K562 (cell line): Measurements from ENCODE around the gene DLX4. TPM values are rescaled to one million over a fixed set of nuclear protein-coding genes. Genes with fewer than 3 reads are reported as not detected.

Experiments used
- ATAC-seq: fragments of 200-7000 bp; cut with Tn5 transposase; 3 replicates; pipeline ENCODE4 v1.9.1; 2020; ENCODE audit warnings: moderate library complexity
- BruUV-seq: library from RNA; stranded (reverse); fragments of 400-500 nt; replicated peaks from 2 replicates; lab custom pipeline; 2021; lab: Mats Ljungman, UMichigan
- CTCF ChIA-PET: fragments of 300-600 bp; formaldehyde crosslinking; extraction: SDS; loops from one replicate; lab custom pipeline; 2021; ENCODE audit warnings: low intra/inter-chr PET ratio; lab: Yijun Ruan, JAX
- POLR2A ChIA-PET: fragments of 300-600, 350-650 bp; sonication (Branson Sonifier 250); formaldehyde crosslinking; extraction: SDS; loops from one replicate; lab custom pipeline; 2021; ENCODE audit warnings: antibody characterized with exemption, inconsistent platforms; lab: Yijun Ruan, JAX
- DNase-seq, 4 experiments: peaks; one replicate each; pipeline versions ENCODE4 v3.0.0 to v3.0.0-alpha.2; 2011 to 2018; ENCODE audit warnings: low spot score in 3 of 4, mixed read lengths in 3 of 4; ENCODE audit errors: extremely low read depth in 1 of 4
- FAIRE-seq: peaks from 2 replicates; lab custom pipeline; 2011; peaks lifted over from hg19 to GRCh38; lab: Jason Lieb, UNC
- H2AFZ ChIP-seq: 2 replicates; pipeline ENCODE4 v1.6.0; 2011; ENCODE audit warnings: low read depth, low read length, control low read depth, inconsistent platforms
- H3K27ac ChIP-seq: fragments of 200-600 bp; 3 replicates; pipeline ENCODE4 v1.8.0; 2011; ENCODE audit warnings: low read depth, mild to moderate bottlenecking, control low read depth, inconsistent platforms, low read length, moderate library complexity, mixed read lengths; ENCODE audit errors: extremely low read depth
- H3K27me3 ChIP-seq, 2 experiments: fragments of 300-600 bp in 1 of 2; 2 replicates in 1 of 2; 3 replicates in 1 of 2; pipeline versions ENCODE4 v1.6.0 to v1.8.0; 2011; ENCODE audit warnings: inconsistent platforms in 2 of 2, low read length in 2 of 2, mild to moderate bottlenecking in 1 of 2, mixed read lengths in 1 of 2, moderate library complexity in 1 of 2; ENCODE audit not compliant: control insufficient read depth in 2 of 2, insufficient read depth in 2 of 2
- H3K36me3 ChIP-seq: fragments of 300-600 bp; 3 replicates; pipeline ENCODE4 v1.8.0; 2011; ENCODE audit warnings: mild to moderate bottlenecking, low read length, inconsistent platforms; ENCODE audit not compliant: control insufficient read depth, insufficient read depth
- H3K4me1 ChIP-seq, 2 experiments: fragments of 200-600 bp in 1 of 2; replicated peaks in 1 of 2; 2 replicates in 1 of 2; 3 replicates in 1 of 2; pipeline versions ENCODE4 v1.5.1 to v1.8.0; 2011; ENCODE audit warnings: inconsistent platforms in 2 of 2, low read length in 2 of 2, mild to moderate bottlenecking in 1 of 2, mixed read lengths in 1 of 2, moderate library complexity in 1 of 2; ENCODE audit not compliant: control insufficient read depth in 2 of 2, insufficient read depth in 2 of 2
- H3K4me2 ChIP-seq: 2 replicates; pipeline ENCODE4 v1.6.1; 2011; ENCODE audit warnings: low read length, control low read depth, inconsistent platforms, mixed read lengths; ENCODE audit not compliant: insufficient read depth
- H3K4me3 ChIP-seq: fragments of 200-600 bp; sonication (generic), shearing (Covaris generic); 2 replicates; pipeline ENCODE4 v1.5.1; 2016; ENCODE audit warnings: control low read depth, inconsistent platforms
- H3K79me2 ChIP-seq: fragments of 200-600 bp; 3 replicates; pipeline ENCODE4 v1.8.0; 2011; ENCODE audit warnings: low read length, inconsistent platforms; ENCODE audit not compliant: control insufficient read depth, insufficient read depth
- H3K9ac ChIP-seq, 2 experiments: 2 replicates each; pipeline versions ENCODE4 v1.6.0 to v1.6.1; 2011; ENCODE audit warnings: low read depth in 2 of 2, low read length in 2 of 2, control low read depth in 1 of 2, inconsistent platforms in 1 of 2, mild to moderate bottlenecking in 1 of 2, mixed read lengths in 1 of 2; ENCODE audit not compliant: insufficient read depth in 1 of 2
- H3K9me1 ChIP-seq: one replicate; pipeline ENCODE4 v1.6.0; 2011; ENCODE audit warnings: inconsistent platforms, mild to moderate bottlenecking, low read length, moderate library complexity; ENCODE audit not compliant: control insufficient read depth, insufficient read depth
- H3K9me3 ChIP-seq: replicated peaks from 2 replicates; pipeline ENCODE4 v1.5.1; 2011; ENCODE audit warnings: low read depth, low read length, inconsistent platforms; ENCODE audit not compliant: control insufficient read depth, insufficient read depth
- H4K20me1 ChIP-seq: replicated peaks from 2 replicates; pipeline ENCODE4 v1.6.1; 2011; ENCODE audit warnings: low read length, inconsistent platforms, mixed read lengths; ENCODE audit not compliant: control insufficient read depth, insufficient read depth
- CBX2 ChIP-seq: fragments of 200-600 bp; sonication (generic); IDR thresholded peaks from one replicate; pipeline ENCODE4 v1.6.1; 2012; ENCODE audit warnings: mild to moderate bottlenecking, low read length, inconsistent platforms; ENCODE audit not compliant: insufficient read depth, poor library complexity, severe bottlenecking
- CCNT2 ChIP-seq: IDR thresholded peaks from 2 replicates; pipeline ENCODE4 v1.6.1; 2011; ENCODE audit warnings: borderline replicate concordance, low read depth, mild to moderate bottlenecking, moderate library complexity, mixed read lengths, low read length; ENCODE audit not compliant: insufficient read length; ENCODE audit errors: extremely low read depth
- CHD2 ChIP-seq: IDR thresholded peaks from 2 replicates; pipeline ENCODE4 v1.6.1; 2011; ENCODE audit warnings: low read depth, low read length
- DDX20 ChIP-seq: fragments of 450-650 bp; IDR thresholded peaks from 2 replicates; pipeline ENCODE4 v1.6.1; 2016; ENCODE audit warnings: missing genetic modification characterization, low read depth, mild to moderate bottlenecking, missing compliant biosample characterization, moderate library complexity
- EGR1 ChIP-seq: fragments of 450-650 bp; conservative IDR thresholded peaks from 2 replicates; pipeline ENCODE4 v1.6.1; 2017; ENCODE audit warnings: mild to moderate bottlenecking
- GABPB1 ChIP-seq: sonication (generic); formaldehyde crosslinking; IDR thresholded peaks from 2 replicates; pipeline ENCODE4 v1.8.0; 2022; ENCODE audit warnings: mild to moderate bottlenecking, missing genetic modification reagents
- HNRNPH1 ChIP-seq: fragments of 200-400 bp; formaldehyde crosslinking; optimal IDR thresholded peaks from 2 replicates; pipeline ENCODE3; 2017; ENCODE audit warnings: low read depth, mild to moderate bottlenecking, low read length, moderate library complexity
- MCM2 ChIP-seq: fragments of 450-650 bp; IDR thresholded peaks from 2 replicates; pipeline ENCODE4 v1.6.1; 2017; ENCODE audit warnings: low read depth, mild to moderate bottlenecking
- MEIS2 ChIP-seq: fragments of 450-650 bp; IDR thresholded peaks from 2 replicates; pipeline ENCODE4 v1.6.1; 2014; ENCODE audit warnings: mild to moderate bottlenecking; ENCODE audit not compliant: partially characterized antibody
- TEAD4 ChIP-seq, 2 experiments: sonication (generic) in 1 of 2; formaldehyde crosslinking in 1 of 2; IDR thresholded peaks; 2 replicates each; pipeline versions ENCODE4 v1.6.1 to v1.8.0; 2012 to 2022; ENCODE audit warnings: borderline replicate concordance in 1 of 2, inconsistent platforms in 1 of 2, low read length in 1 of 2, mild to moderate bottlenecking in 1 of 2, missing genetic modification reagents in 1 of 2
- XRCC4 ChIP-seq: IDR thresholded peaks from one replicate; pipeline ENCODE4 v1.6.1; 2011; ENCODE audit not compliant: insufficient read depth, insufficient read length; ENCODE audit errors: extremely low read depth
- ZC3H4 ChIP-seq: sonication (generic); formaldehyde crosslinking; IDR thresholded peaks from 2 replicates; pipeline ENCODE4 v1.9.0; 2021; ENCODE audit warnings: missing genetic modification reagents, borderline replicate concordance
- ZNF354B ChIP-seq: fragments of 250-450 bp; sonication (Bioruptor Pico); IDR thresholded peaks from 2 replicates; pipeline ENCODE4 v1.4.0; 2020
- ZNF551 ChIP-seq: fragments of 250-450 bp; sonication (Bioruptor Pico); IDR thresholded peaks from 2 replicates; pipeline ENCODE4 v1.5.0; 2021; ENCODE audit warnings: mild to moderate bottlenecking, moderate library complexity
- WGBS: fragments of 100-300 bp; shearing (Covaris generic); methylation state at CpG from one replicate; pipeline ENCODE4 v1.1.6; 2016; ENCODE audit warnings: low coverage, mixed read lengths; ENCODE audit not compliant: insufficient coverage; ENCODE audit errors: missing lambda C conversion rate; 5-methylcytosine and 5-hydroxymethylcytosine counted together
- in situ Hi-C: fragments of 300-500 bp; cut with MboI; formaldehyde crosslinking; loops from 4 replicates; pipeline ENCODE4 v1.15.0; 2018; ENCODE audit warnings: inconsistent platforms, mixed read lengths
- intact Hi-C: fragments of 100-400 bp; cut with micrococcal nuclease; formaldehyde crosslinking; loops from 2 replicates; pipeline ENCODE4 v1.14.2; 2022
- polyA plus RNA-seq, 8 experiments: library from polyadenylated mRNA; depleted of rRNA in 4 of 8; stranded (reverse) in 5 of 8; unstranded in 3 of 8; fragments of >200 nt; fragmentation: Nextera tagmentation in 2 of 8; fragmentation: Illumina TruSeq in 1 of 8; extraction: Ambion mirVana in 2 of 8; extraction: Trizol in 1 of 8; gene quantifications; 2 replicates each; pipeline versions ENCODE4 v1.2.1 to v1.2.3, GENCODE V29; 2011 to 2014; ENCODE audit warnings: inconsistent platforms in 1 of 8, missing spikeins in 1 of 8
- total RNA-seq, 7 experiments: library from RNA; depleted of rRNA in 6 of 7; stranded (reverse); fragments of >200 nt in 6 of 7; fragmentation: Illumina TruSeq in 2 of 7; extraction: Trizol in 2 of 7; gene quantifications; 2 replicates each; pipeline versions ENCODE4 v1.2.1 to v1.2.3, GENCODE V29; 2011 to 2021; ENCODE audit warnings: low replicate concordance in 1 of 7
- TF ChIP-seq, protein P1 (sequence below), 2 experiments: fragments of 450-650 bp in 1 of 2; sonication (generic) in 1 of 2; formaldehyde crosslinking; conservative IDR thresholded peaks; 2 replicates each; pipeline versions ENCODE4 v1.4.0 to v1.8.1; 2020 to 2022; ENCODE audit warnings: mild to moderate bottlenecking in 1 of 2, missing genetic modification reagents in 1 of 2
- TF ChIP-seq, protein P2 (sequence below): fragments of 250-450 bp; sonication (Bioruptor Pico); IDR thresholded peaks from 2 replicates; pipeline ENCODE4 v1.5.0; 2020; ENCODE audit warnings: mild to moderate bottlenecking
- TF ChIP-seq, protein P3 (sequence below): sonication (generic); formaldehyde crosslinking; IDR thresholded peaks from 2 replicates; pipeline ENCODE4 v1.5.0; 2020; ENCODE audit warnings: missing genetic modification reagents
- TF ChIP-seq, protein P4 (sequence below): fragments of 200-800 bp; sonication (Bioruptor generic); IDR thresholded peaks from 2 replicates; pipeline ENCODE4 v1.6.1; 2017; ENCODE audit warnings: missing genetic modification characterization, missing compliant biosample characterization

The DLX4 gene
- total and polyA plus RNA-seq, 9 of the 15 experiments (the other 6 are each of a cell fraction or from before 2014, with no cell fraction given), result 0.15 to 2.2 (median 0.58) TPM

DNA sequence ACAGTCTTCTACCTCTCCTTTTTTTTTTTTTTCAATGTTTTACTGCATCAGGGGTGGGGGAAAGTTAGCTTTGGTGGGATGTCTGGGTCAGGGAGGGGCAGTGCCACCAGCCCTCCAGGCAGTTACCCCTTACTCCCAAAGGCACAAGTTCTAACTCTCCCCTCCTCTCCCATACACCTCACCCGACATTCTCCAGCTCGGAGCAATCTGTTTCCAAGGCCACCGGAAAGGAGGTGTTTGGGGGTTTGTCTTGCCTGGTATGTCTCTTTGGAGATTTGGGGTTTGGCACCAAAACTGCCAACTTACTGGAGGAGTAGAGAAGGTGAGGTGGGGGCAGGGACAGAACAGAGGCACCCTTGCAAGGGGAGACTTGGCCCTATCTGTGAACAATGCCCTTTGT lies 21.3 kb downstream of the DLX4 start:
- Histone ChIP-seq H3K36me3 (no peaks in the 10 kb centered on the region), H3K9ac (no peak overlapping the region), H3K4me3 (no peak overlapping the region), H3K9me3 (no peaks in the 10 kb centered on the region), H3K27ac (no peak overlapping the region), H4K20me1 (peaks cover 7% of the 10 kb centered on the region), H3K79me2 (no peaks in the 10 kb centered on the region), H2AFZ (no peak overlapping the region), H3K27me3 (peaks cover 38 to 79% of the 10 kb centered on the region in 2 experiments; a peak in 4 of 5 replicates), H3K9me1 (no peaks in the 10 kb centered on the region), H3K4me2 (no peak overlapping the region), H3K4me1 (peaks cover 0 to 10% of the 10 kb centered on the region in 2 experiments; a peak in 2 of 5 replicates)
- DNase-seq (no peak), FAIRE-seq (no peak), ATAC-seq (no peak)
- in situ Hi-C loops, result no loop called here
- ChIA-PET POLR2A (interaction anchor here (0.7 kb wide), 1 partner anchor 421 kb away, joined by 3 read pairs; no protein-coding TSS in a partner anchor), CTCF (interaction anchor here (0.6 kb wide), 1 partner anchor 14 kb away, joined by 3 read pairs; no protein-coding TSS in a partner anchor)
- intact Hi-C loops, result no loop called here
- WGBS, result 0% methylated on average over 3 of the region's 3 CpGs
- BruUV-seq, result no TSS peak
- TF ChIP-seq CCNT2, result no peak
- no peak for TF ChIP-seq HNRNPH1
- no peak for TF ChIP-seq GABPB1
- no peak for TF ChIP-seq ZC3H4
- no peak for TF ChIP-seq ZNF551 (CRISPR knock-in tag)
- no peak for TF ChIP-seq XRCC4
- TF ChIP-seq CBX2, result no peak
- TF ChIP-seq DDX20 (tag), result no peak
- TF ChIP-seq, protein P1, sequence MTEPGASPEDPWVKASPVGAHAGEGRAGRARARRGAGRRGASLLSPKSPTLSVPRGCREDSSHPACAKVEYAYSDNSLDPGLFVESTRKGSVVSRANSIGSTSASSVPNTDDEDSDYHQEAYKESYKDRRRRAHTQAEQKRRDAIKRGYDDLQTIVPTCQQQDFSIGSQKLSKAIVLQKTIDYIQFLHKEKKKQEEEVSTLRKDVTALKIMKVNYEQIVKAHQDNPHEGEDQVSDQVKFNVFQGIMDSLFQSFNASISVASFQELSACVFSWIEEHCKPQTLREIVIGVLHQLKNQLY (CRISPR knock-in tag; conservative IDR thresholded peaks at IDR 0.05), result no peak
- TF ChIP-seq, protein P2, sequence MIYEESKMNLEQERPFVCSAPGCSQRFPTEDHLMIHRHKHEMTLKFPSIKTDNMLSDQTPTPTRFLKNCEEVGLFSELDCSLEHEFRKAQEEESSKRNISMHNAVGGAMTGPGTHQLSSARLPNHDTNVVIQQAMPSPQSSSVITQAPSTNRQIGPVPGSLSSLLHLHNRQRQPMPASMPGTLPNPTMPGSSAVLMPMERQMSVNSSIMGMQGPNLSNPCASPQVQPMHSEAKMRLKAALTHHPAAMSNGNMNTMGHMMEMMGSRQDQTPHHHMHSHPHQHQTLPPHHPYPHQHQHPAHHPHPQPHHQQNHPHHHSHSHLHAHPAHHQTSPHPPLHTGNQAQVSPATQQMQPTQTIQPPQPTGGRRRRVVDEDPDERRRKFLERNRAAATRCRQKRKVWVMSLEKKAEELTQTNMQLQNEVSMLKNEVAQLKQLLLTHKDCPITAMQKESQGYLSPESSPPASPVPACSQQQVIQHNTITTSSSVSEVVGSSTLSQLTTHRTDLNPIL (CRISPR knock-in tag), result no peak
- no peak for TF ChIP-seq TEAD4 (IDR thresholded peaks at IDR 0.05; ENCODE audit: low read length)
- TF ChIP-seq TEAD4 (CRISPR knock-in tag; IDR thresholded peaks at IDR 0.05; ENCODE audit: borderline replicate concordance), result no peak
- no peak for TF ChIP-seq MCM2
- no peak for TF ChIP-seq CHD2
- no peak for TF ChIP-seq ZNF354B (CRISPR knock-in tag)
- no peak for TF ChIP-seq MEIS2
- no peak for TF ChIP-seq EGR1
- TF ChIP-seq, protein P3, sequence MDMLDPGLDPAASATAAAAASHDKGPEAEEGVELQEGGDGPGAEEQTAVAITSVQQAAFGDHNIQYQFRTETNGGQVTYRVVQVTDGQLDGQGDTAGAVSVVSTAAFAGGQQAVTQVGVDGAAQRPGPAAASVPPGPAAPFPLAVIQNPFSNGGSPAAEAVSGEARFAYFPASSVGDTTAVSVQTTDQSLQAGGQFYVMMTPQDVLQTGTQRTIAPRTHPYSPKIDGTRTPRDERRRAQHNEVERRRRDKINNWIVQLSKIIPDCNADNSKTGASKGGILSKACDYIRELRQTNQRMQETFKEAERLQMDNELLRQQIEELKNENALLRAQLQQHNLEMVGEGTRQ (CRISPR knock-in tag), result no peak
- TF ChIP-seq, protein P4, sequence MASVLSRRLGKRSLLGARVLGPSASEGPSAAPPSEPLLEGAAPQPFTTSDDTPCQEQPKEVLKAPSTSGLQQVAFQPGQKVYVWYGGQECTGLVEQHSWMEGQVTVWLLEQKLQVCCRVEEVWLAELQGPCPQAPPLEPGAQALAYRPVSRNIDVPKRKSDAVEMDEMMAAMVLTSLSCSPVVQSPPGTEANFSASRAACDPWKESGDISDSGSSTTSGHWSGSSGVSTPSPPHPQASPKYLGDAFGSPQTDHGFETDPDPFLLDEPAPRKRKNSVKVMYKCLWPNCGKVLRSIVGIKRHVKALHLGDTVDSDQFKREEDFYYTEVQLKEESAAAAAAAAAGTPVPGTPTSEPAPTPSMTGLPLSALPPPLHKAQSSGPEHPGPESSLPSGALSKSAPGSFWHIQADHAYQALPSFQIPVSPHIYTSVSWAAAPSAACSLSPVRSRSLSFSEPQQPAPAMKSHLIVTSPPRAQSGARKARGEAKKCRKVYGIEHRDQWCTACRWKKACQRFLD (CRISPR knock-in tag), result no peak
